Stimulated activated CD8-positive, alpha-beta memory T cell treated with anti-CD3 and anti-CD28 coated beads, Interleukin-15, amount 100 ng/mL, for 24 hours (primary cell): ENCODE data around the gene DNAI2.

Experiments
- DNase-seq: peaks from one replicate; pipeline ENCODE4 v3.0.0-alpha.2; 2020; ENCODE audit warnings: low read depth

DNAI2 gene

DNA sequence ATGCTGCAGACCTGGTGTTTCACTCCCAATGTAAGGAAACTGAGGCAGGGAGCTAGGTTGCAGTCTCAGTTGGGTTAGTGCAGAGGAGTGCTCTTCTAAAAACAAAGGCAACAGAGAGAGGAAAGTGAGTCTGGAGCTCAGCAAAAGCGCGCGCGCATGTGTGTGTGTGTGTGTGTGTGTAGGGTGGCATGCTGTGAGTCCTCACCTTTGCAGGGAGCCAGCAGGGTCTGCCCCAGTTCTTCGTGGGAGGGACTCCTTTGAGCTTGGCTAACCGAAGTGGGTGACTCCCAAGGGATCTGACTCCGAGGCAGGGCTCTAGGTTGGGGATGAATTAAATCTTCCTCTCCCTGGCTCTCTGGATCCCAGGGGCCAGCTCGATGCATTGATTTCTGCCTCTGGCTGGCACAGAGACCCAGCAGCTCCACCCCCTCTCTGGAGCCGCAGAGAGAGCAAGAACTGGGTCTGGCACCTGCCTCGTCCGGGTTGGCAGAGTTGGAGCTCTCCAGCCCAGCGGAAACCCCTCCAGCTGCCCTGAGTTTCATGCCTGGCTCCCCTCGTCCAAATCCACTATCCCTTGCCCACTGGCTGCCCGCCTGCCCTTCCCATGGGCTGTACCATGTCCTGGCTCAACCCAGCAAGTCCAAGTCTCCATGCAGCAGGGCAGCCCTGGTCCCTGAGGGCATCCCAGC is 88.9 kb downstream of the DNAI2 start:
- no peak for DNase-seq
